Type B pancreatic cell (in vitro differentiated cells): Measurements from ENCODE around the gene ACOXL. TPM values are rescaled to one million over a fixed set of nuclear protein-coding genes. Genes with fewer than 3 reads are reported as not detected.
A peak's percentile ranks its signal among the peaks of the same experiment; 100 is the strongest.

Experiments
- DNase-seq: peaks from one replicate; pipeline ENCODE4 v3.0.0; 2021; ENCODE audit warnings: mixed read lengths; ENCODE audit not compliant: unreplicated experiment; ENCODE audit errors: extremely low spot score
- H3K27ac Mint-ChIP-seq: 2 replicates; pipeline ENCODE4 v1.8.0; 2021; ENCODE audit warnings: mild to moderate bottlenecking, mixed read lengths
- H3K27me3 Mint-ChIP-seq: 2 replicates; pipeline ENCODE4 v1.8.0; 2021; ENCODE audit warnings: mixed read lengths
- H3K36me3 Mint-ChIP-seq: 2 replicates; pipeline ENCODE4 v1.8.0; 2021; ENCODE audit warnings: mixed read lengths
- H3K4me1 Mint-ChIP-seq: one replicate; pipeline ENCODE4 v1.8.0; 2021; ENCODE audit warnings: mixed read lengths; ENCODE audit not compliant: unreplicated experiment
- H3K4me3 Mint-ChIP-seq: 2 replicates; pipeline ENCODE4 v1.8.0; 2021; ENCODE audit warnings: mild to moderate bottlenecking, mixed read lengths
- H3K9me3 Mint-ChIP-seq: 2 replicates; pipeline ENCODE4 v1.8.0; 2021; ENCODE audit warnings: mixed read lengths
- CTCF ChIP-seq: fragments of 200-600 bp; sonication (generic); conservative IDR thresholded peaks from 2 replicates; pipeline ENCODE4 v1.5.0; 2021; ENCODE audit warnings: antibody characterized with exemption, mild to moderate bottlenecking
- total RNA-seq: library from RNA; stranded (reverse); gene quantifications from 2 replicates; pipeline ENCODE4 v1.2.1, GENCODE V29; 2021; ENCODE audit warnings: low replicate concordance

ACOXL gene
- total RNA-seq, 1 donor from 2014 or later: 1.4 TPM

GRCh38 chr2:111113838-111114237 lies 381.5 kb downstream of the ACOXL start:
- Mint-ChIP-seq H3K27me3 (peaks cover 43% of the 10 kb centered on the region), H3K36me3 (no peaks in the 10 kb centered on the region), H3K4me1 (peaks cover 16% of the 10 kb centered on the region), H3K9me3 (no peaks in the 10 kb centered on the region), H3K27ac (no peak overlapping the region), H3K4me3 (no peak overlapping the region)
- no peak for DNase-seq
- TF ChIP-seq CTCF: no peak

GRCh38 chr2:111116011-111116746 lies 383.8 kb downstream of the ACOXL start:
- peaks cover 58% of the 10 kb centered on the region for H3K27me3 Mint-ChIP-seq
- peaks cover 16% of the 10 kb centered on the region for H3K4me1 Mint-ChIP-seq
- no peak for DNase-seq
- no peak overlapping the region for H3K27ac Mint-ChIP-seq
- no peak for TF ChIP-seq CTCF
- H3K9me3 Mint-ChIP-seq: no peaks in the 10 kb centered on the region
- peak overlapping the region; percentile 10 for H3K4me3 Mint-ChIP-seq
- H3K36me3 Mint-ChIP-seq: no peaks in the 10 kb centered on the region

GRCh38 chr2:111116843-111117597 lies 384.6 kb downstream of the ACOXL start:
- Mint-ChIP-seq H3K27ac (peak overlapping the region; percentile 86), H3K27me3 (peaks cover 58% of the 10 kb centered on the region), H3K36me3 (no peaks in the 10 kb centered on the region), H3K9me3 (no peaks in the 10 kb centered on the region), H3K4me3 (peak overlapping the region; percentile 92), H3K4me1 (peaks cover 16% of the 10 kb centered on the region)
- peak; percentile 77 for DNase-seq
- peak; percentile 86 for TF ChIP-seq CTCF

GRCh38 chr2:111117598-111118480 lies 385.5 kb downstream of the ACOXL start:
- TF ChIP-seq CTCF: no peak
- no peaks in the 10 kb centered on the region for H3K9me3 Mint-ChIP-seq
- peaks cover 58% of the 10 kb centered on the region for H3K27me3 Mint-ChIP-seq
- H3K27ac Mint-ChIP-seq: peak overlapping the region; percentile 91
- H3K4me3 Mint-ChIP-seq: peak overlapping the region; percentile 92
- H3K4me1 Mint-ChIP-seq: peaks cover 16% of the 10 kb centered on the region
- H3K36me3 Mint-ChIP-seq: no peaks in the 10 kb centered on the region
- DNase-seq: no peak

GRCh38 chr2:111118481-111118980 lies 386.2 kb downstream of the ACOXL start:
- Mint-ChIP-seq H3K36me3 (no peaks in the 10 kb centered on the region), H3K9me3 (no peaks in the 10 kb centered on the region), H3K27ac (peak overlapping the region; percentile 91), H3K4me3 (peak overlapping the region; percentile 91), H3K4me1 (peaks cover 20% of the 10 kb centered on the region), H3K27me3 (peaks cover 56% of the 10 kb centered on the region)
- DNase-seq: no peak
- no peak for TF ChIP-seq CTCF
